Gastrocnemius medialis (tissue), 4 donors: ENCODE measurements around the gene APOE. TPM values are rescaled to one million over a fixed set of nuclear protein-coding genes. Genes with fewer than 3 reads are reported as not detected.

Experiments
- ATAC-seq, 2 donors: fragments of 150-250 bp; one replicate each; pipeline ENCODE4 v1.9.1; 2016
- DNase-seq, 2 donors: peaks; one replicate each; pipeline ENCODE4 v3.0.0-alpha.2; 2019
- H3K27ac ChIP-seq, 4 donors: fragments of 200-600 bp; sonication (generic); 1 replicate in 1 of 4; 2 replicates in 3 of 4; pipeline ENCODE4 v1.5.1; 2016 to 2018; ENCODE audit warnings: mild to moderate bottlenecking in 2 of 4, moderate library complexity in 1 of 4
- H3K27me3 ChIP-seq, 3 donors: fragments of 200-600 bp; sonication (generic) in 2 of 3; 1 replicate in 1 of 3; 2 replicates in 2 of 3; pipeline versions ENCODE4 v1.5.1 to v1.6.0; 2016 to 2019; ENCODE audit warnings: mild to moderate bottlenecking in 1 of 3, moderate library complexity in 1 of 3
- H3K36me3 ChIP-seq, 2 donors: fragments of 200-600 bp; sonication (generic) in 1 of 2; one replicate each; pipeline ENCODE4 v1.5.1; 2017 to 2018
- H3K4me1 ChIP-seq, 2 donors: fragments of 200-600 bp; sonication (generic) in 1 of 2; one replicate each; pipeline ENCODE4 v1.5.1; 2016 to 2017; ENCODE audit warnings: mild to moderate bottlenecking in 2 of 2
- H3K4me3 ChIP-seq, 4 donors: fragments of 200-600 bp; sonication (generic) in 3 of 4; 1 replicate in 1 of 4; 2 replicates in 3 of 4; pipeline ENCODE4 v1.5.1; 2016 to 2019; ENCODE audit warnings: mild to moderate bottlenecking in 2 of 4
- H3K9me3 ChIP-seq, 3 donors: fragments of 200-600 bp; sonication (generic) in 2 of 3; 1 replicate in 1 of 3; 2 replicates in 2 of 3; pipeline ENCODE4 v1.5.1; 2016 to 2019
- CTCF ChIP-seq, 5 experiments: fragments of 450-650 bp in 3 of 5; fragments of 200-600 bp in 2 of 5; sonication (generic) in 2 of 5; IDR thresholded peaks in 4 of 5; conservative IDR thresholded peaks in 1 of 5; 1 replicate in 4 of 5; 2 replicates in 1 of 5; pipeline ENCODE4 v1.5.1; 2016 to 2019; ENCODE audit warnings: antibody characterized with exemption in 5 of 5, mild to moderate bottlenecking in 3 of 5, moderate library complexity in 3 of 5
- POLR2A ChIP-seq, 2 donors: fragments of 450-650 bp; IDR thresholded peaks; one replicate each; pipeline ENCODE4 v1.6.1; 2017; ENCODE audit warnings: antibody characterized with exemption in 2 of 2, mild to moderate bottlenecking in 2 of 2, moderate library complexity in 2 of 2
- in situ Hi-C, 4 donors: fragments of 200-750 bp; cut with MboI; loops; one replicate each; pipeline versions ENCODE4 v1.15.0 to v1.8.0; 2017; ENCODE audit warnings: low sequenced_read_pairs in 4 of 4
- intact Hi-C: fragments of 100-400 bp; cut with DNase I; formaldehyde crosslinking; loops from one replicate; pipeline ENCODE4 v1.15.1; 2023; ENCODE audit warnings: low total_unique reads
- total RNA-seq, 4 donors: library from RNA; depleted of rRNA; stranded (reverse); fragments of >200 nt; gene quantifications; one replicate each; pipeline versions ENCODE4 v1.1.0 to v1.2.3, GENCODE V29; 2016

Gene APOE
- total RNA-seq, 4 donors from 2014 or later = 18.9 to 36.5 (median 29.1) TPM

- no peaks in the 10 kb centered on the region for H3K9me3 ChIP-seq
- no peak for ATAC-seq
- H3K4me1 ChIP-seq = no peaks in the 10 kb centered on the region
- H3K27ac ChIP-seq = no peak overlapping the region
- TF ChIP-seq CTCF (IDR thresholded peaks at IDR 0.05 in 4 of 5, conservative IDR thresholded peaks at IDR 0.05 in 1 of 5) (no peak), POLR2A (IDR thresholded peaks at IDR 0.05) (no peak)
- H3K27me3 ChIP-seq = no peaks in the 10 kb centered on the region
- no peak overlapping the region for H3K4me3 ChIP-seq
- peak; percentile 14 to 47 for DNase-seq
- H3K36me3 ChIP-seq = no peaks in the 10 kb centered on the region
- intact Hi-C loops (no loop called here), in situ Hi-C loops (no loop called here)
Measured at GRCh38 chr19:44943801-44944249, 38.2 kb downstream of the APOE start.

GRCh38 chr19:44947041-44947581 is 41.5 kb downstream of the APOE start:
- no peak overlapping the region for H3K4me3 ChIP-seq
- peaks cover 4 to 7% of the 10 kb centered on the region in 2 donors for H3K4me1 ChIP-seq
- no peaks in the 10 kb centered on the region for H3K27me3 ChIP-seq
- ATAC-seq = no peak
- H3K9me3 ChIP-seq = no peaks in the 10 kb centered on the region
- peaks cover 0 to 6% of the 10 kb centered on the region in 2 donors for H3K36me3 ChIP-seq
- intact Hi-C loops (no loop called here), in situ Hi-C loops (no loop called here)
- TF ChIP-seq POLR2A (IDR thresholded peaks at IDR 0.05) = no peak
- no peak for TF ChIP-seq CTCF (IDR thresholded peaks at IDR 0.05 in 4 of 5, conservative IDR thresholded peaks at IDR 0.05 in 1 of 5)
- no peak overlapping the region for H3K27ac ChIP-seq
- no peak for DNase-seq

DNA sequence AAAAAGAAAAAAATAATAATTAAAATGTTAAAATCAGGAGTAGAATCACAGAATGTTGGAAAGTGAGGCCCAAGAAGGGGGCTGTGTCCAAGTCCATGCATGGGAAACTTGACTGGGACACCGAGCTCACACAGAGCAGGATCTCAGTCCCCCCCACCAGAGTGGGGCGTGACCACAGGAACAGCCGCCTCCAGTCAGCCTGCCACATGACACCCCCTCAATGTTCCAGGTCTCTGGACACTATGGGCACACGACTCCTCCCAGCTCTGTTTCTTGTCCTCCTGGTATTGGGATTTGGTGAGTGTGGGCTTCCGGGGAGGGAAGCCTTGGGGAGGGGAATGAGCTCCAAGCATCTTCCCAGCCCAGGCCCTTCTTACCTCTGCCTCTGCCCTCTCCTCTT is 42.6 kb downstream of the APOE start:
- Histone ChIP-seq H3K27me3 (no peaks in the 10 kb centered on the region), H3K36me3 (peaks cover 0 to 6% of the 10 kb centered on the region in 2 donors), H3K4me1 (peaks cover 6 to 7% of the 10 kb centered on the region in 2 donors), H3K9me3 (no peaks in the 10 kb centered on the region), H3K27ac (no peak overlapping the region), H3K4me3 (no peak overlapping the region)
- TF ChIP-seq CTCF (IDR thresholded peaks at IDR 0.05 in 4 of 5, conservative IDR thresholded peaks at IDR 0.05 in 1 of 5) (no peak), POLR2A (IDR thresholded peaks at IDR 0.05) (no peak)
- ATAC-seq (no peak), DNase-seq (no peak)
- intact Hi-C loops (no loop called here), in situ Hi-C loops (no loop called here)

- no peak for ATAC-seq
- Histone ChIP-seq H3K4me1 (peaks cover 12% of the 10 kb centered on the region in 2 donors), H3K4me3 (no peak overlapping the region), H3K36me3 (peaks cover 0 to 6% of the 10 kb centered on the region in 2 donors), H3K27ac (no peak overlapping the region), H3K9me3 (no peaks in the 10 kb centered on the region), H3K27me3 (no peaks in the 10 kb centered on the region)
- intact Hi-C loops (no loop called here), in situ Hi-C loops (no loop called here)
- TF ChIP-seq POLR2A (IDR thresholded peaks at IDR 0.05) (no peak), CTCF (IDR thresholded peaks at IDR 0.05 in 4 of 5, conservative IDR thresholded peaks at IDR 0.05 in 1 of 5) (no peak)
- no peak for DNase-seq
Measured at GRCh38 chr19:44948763-44949374, 43.3 kb downstream of the APOE start.
